ENCODE results near the gene HS6ST1.

DNA sequence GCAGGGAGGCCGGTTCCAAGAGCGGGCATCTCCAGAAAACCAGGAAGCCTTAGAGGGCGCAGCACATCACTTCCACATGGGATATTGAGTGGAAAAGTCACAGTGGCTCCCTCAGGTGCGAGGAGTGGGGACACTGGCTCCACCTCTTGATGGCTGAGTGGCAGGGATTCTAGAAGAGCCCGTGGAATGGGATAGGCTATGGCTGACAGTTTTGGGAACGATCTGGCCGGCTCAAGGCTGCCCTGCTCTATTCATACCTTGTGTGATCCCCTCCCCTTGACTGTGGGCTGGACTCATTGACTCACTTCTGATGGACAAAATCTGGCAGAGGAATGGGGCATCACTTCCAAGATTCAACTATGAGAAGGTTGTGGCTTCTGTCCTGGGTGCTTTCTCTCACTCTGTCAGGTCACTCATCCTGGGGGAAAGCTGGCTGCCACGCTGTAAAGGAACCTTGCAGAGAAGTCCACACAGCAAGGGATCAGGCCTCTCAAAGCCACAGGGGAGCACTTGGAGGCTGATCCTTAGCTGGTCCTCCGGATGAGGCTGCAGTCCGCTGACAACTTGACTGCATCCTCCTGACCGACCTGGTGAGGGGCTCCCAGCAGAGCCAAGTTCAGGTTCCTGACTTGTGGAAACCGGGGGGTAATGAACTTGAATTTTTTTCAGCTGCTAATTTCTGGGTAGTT is 46.7 kb upstream of the HS6ST1 start:
- no peak for TF ChIP-seq POLR2A (IDR thresholded peaks at IDR 0.05)
- TF ChIP-seq CTCF (IDR thresholded peaks at IDR 0.05) = no peak
